ENCODE data around the gene WDR77.

WDR77 gene

GRCh38 chr1:111450185-111450584, 1.1 kb upstream of the WDR77 start:
- peak overlapping the region; percentile 93 for H3K9ac ChIP-seq (ENCODE audit: low read length)
- no peaks in the 10 kb centered on the region for H3F3A ChIP-seq (ENCODE audit: insufficient read depth)
- H3K4me3 ChIP-seq (ENCODE audit: insufficient read depth, low read length, poor library complexity, severe bottlenecking): peak overlapping the region; percentile 98
- peaks cover 15% of the 10 kb centered on the region; the same call in 1 of the 2 replicates for H3K36me3 ChIP-seq (ENCODE audit: low read length)
- H3K4me2 ChIP-seq (ENCODE audit: low read depth, low read length, poor library complexity, severe bottlenecking): peak overlapping the region; percentile 77
- no peaks in the 10 kb centered on the region for H3K9me2 ChIP-seq (replicated peaks; ENCODE audit: insufficient read depth, low read length)
- H3K27me3 ChIP-seq (ENCODE audit: low read length): no peaks in the 10 kb centered on the region
- TF ChIP-seq CTCF (IDR thresholded peaks at IDR 0.05; ENCODE audit: insufficient read depth, low read length, poor library complexity, severe bottlenecking): no peak
- no peak for TF ChIP-seq EZH2phosphoT487 (conservative IDR thresholded peaks at IDR 0.05; ENCODE audit: low read length)
- H3K79me2 ChIP-seq (ENCODE audit: insufficient read depth, low read length): peaks cover 93% of the 10 kb centered on the region
- H2AFZ ChIP-seq (ENCODE audit: low read depth, low read length, severe bottlenecking): no peak overlapping the region
- no peaks in the 10 kb centered on the region; the same call in 1 of the 2 replicates for H4K20me1 ChIP-seq (ENCODE audit: low read depth, low read length)
- no peaks in the 10 kb centered on the region for H3K9me3 ChIP-seq (ENCODE audit: insufficient read depth, low read length)
- no peak overlapping the region for H3K27ac ChIP-seq (ENCODE audit: low read depth, low read length)

- Histone ChIP-seq H2AFZ (ENCODE audit: low read depth, low read length, severe bottlenecking) (peak overlapping the region; percentile 67), H3K79me2 (ENCODE audit: insufficient read depth, low read length) (peaks cover 91% of the 10 kb centered on the region), H4K20me1 (ENCODE audit: low read depth, low read length) (no peaks in the 10 kb centered on the region; the same call in 1 of the 2 replicates), H3K27me3 (ENCODE audit: low read length) (no peaks in the 10 kb centered on the region), H3K4me3 (ENCODE audit: insufficient read depth, low read length, poor library complexity, severe bottlenecking) (peak overlapping the region; percentile 98), H3F3A (ENCODE audit: insufficient read depth) (no peaks in the 10 kb centered on the region), H3K9me3 (ENCODE audit: insufficient read depth, low read length) (no peaks in the 10 kb centered on the region), H3K9ac (ENCODE audit: low read length) (peak overlapping the region; percentile 93), H3K4me2 (ENCODE audit: low read depth, low read length, poor library complexity, severe bottlenecking) (peak overlapping the region; percentile 77), H3K9me2 (replicated peaks; ENCODE audit: insufficient read depth, low read length) (no peaks in the 10 kb centered on the region), H3K36me3 (ENCODE audit: low read length) (peaks cover 12% of the 10 kb centered on the region; the same call in 1 of the 2 replicates), H3K27ac (ENCODE audit: low read depth, low read length) (peak overlapping the region; percentile 57)
- TF ChIP-seq CTCF (IDR thresholded peaks at IDR 0.05; ENCODE audit: insufficient read depth, low read length, poor library complexity, severe bottlenecking) (no peak), EZH2phosphoT487 (conservative IDR thresholded peaks at IDR 0.05; ENCODE audit: low read length) (no peak)
Observed at GRCh38 chr1:111449703-111450017, 604 bp upstream of the WDR77 start.

GRCh38 chr1:111448482-111448917, 556 bp downstream of the WDR77 start:
- no peaks in the 10 kb centered on the region for H3K27me3 ChIP-seq (ENCODE audit: low read length)
- no peak for TF ChIP-seq EZH2phosphoT487 (conservative IDR thresholded peaks at IDR 0.05; ENCODE audit: low read length)
- no peak for TF ChIP-seq CTCF (IDR thresholded peaks at IDR 0.05; ENCODE audit: insufficient read depth, low read length, poor library complexity, severe bottlenecking)
- H3K4me2 ChIP-seq (ENCODE audit: low read depth, low read length, poor library complexity, severe bottlenecking): peak overlapping the region; percentile 92
- peak overlapping the region; percentile 93 for H3K9ac ChIP-seq (ENCODE audit: low read length)
- H3K79me2 ChIP-seq (ENCODE audit: insufficient read depth, low read length): peaks cover 82% of the 10 kb centered on the region
- H4K20me1 ChIP-seq (ENCODE audit: low read depth, low read length): no peaks in the 10 kb centered on the region; the same call in 1 of the 2 replicates
- H3K27ac ChIP-seq (ENCODE audit: low read depth, low read length): peak overlapping the region; percentile 15
- H3K9me2 ChIP-seq (replicated peaks; ENCODE audit: insufficient read depth, low read length): no peaks in the 10 kb centered on the region
- H3K36me3 ChIP-seq (ENCODE audit: low read length): peaks cover 15% of the 10 kb centered on the region; the same call in 1 of the 2 replicates
- H3K4me3 ChIP-seq (ENCODE audit: insufficient read depth, low read length, poor library complexity, severe bottlenecking): peak overlapping the region; percentile 98
- H3K9me3 ChIP-seq (ENCODE audit: insufficient read depth, low read length): no peaks in the 10 kb centered on the region
- peak overlapping the region; percentile 22 for H2AFZ ChIP-seq (ENCODE audit: low read depth, low read length, severe bottlenecking)
- no peaks in the 10 kb centered on the region for H3F3A ChIP-seq (ENCODE audit: insufficient read depth)
